Endothelial cell of umbilical vein (primary cell): ENCODE results near the gene PTCD3. TPM values are rescaled to one million over a fixed set of nuclear protein-coding genes. Genes with fewer than 3 reads are reported as not detected.
A peak's percentile ranks its signal among the peaks of the same experiment; 100 is the strongest.

Source experiments
- BruUV-seq: library from RNA; stranded (reverse); fragments of 400-500 nt; replicated peaks from 2 replicates; lab custom pipeline; 2021; lab: Mats Ljungman, UMichigan
- CTCF ChIA-PET: fragments of 300-600, 350-600 bp; sonication (Branson Sonifier 250); formaldehyde crosslinking; loops from one replicate; lab custom pipeline; 2021; ENCODE audit warnings: antibody characterized with exemption, inconsistent platforms; lab: Charles Lee
- POLR2A ChIA-PET: fragments of 300-600, 350-600 bp; sonication (Branson Sonifier 250); formaldehyde crosslinking; loops from one replicate; lab custom pipeline; 2021; ENCODE audit warnings: antibody characterized with exemption, inconsistent platforms; lab: Charles Lee
- DNase-seq: peaks from one replicate; pipeline ENCODE4 v3.0.0-alpha.2; 2011; ENCODE audit warnings: low read depth, low spot score
- FAIRE-seq: peaks from 2 replicates; lab custom pipeline; 2011; peaks lifted over from hg19 to GRCh38; lab: Jason Lieb, UNC
- H2AFZ ChIP-seq: 2 replicates; pipeline ENCODE4 v1.6.0; 2012; ENCODE audit warnings: low read depth, low read length, control low read depth, inconsistent platforms
- H3K27ac ChIP-seq: 2 replicates; pipeline ENCODE4 v1.5.1; 2011; ENCODE audit warnings: low read depth, mild to moderate bottlenecking, control low read depth, low read length, moderate library complexity; ENCODE audit not compliant: insufficient read depth
- H3K27me3 ChIP-seq, 2 experiments: 2 replicates each; pipeline versions ENCODE4 v1.6.0 to v1.6.1; 2011; ENCODE audit warnings: low read length in 2 of 2, mixed read lengths in 1 of 2; ENCODE audit not compliant: control insufficient read depth in 2 of 2, insufficient read depth in 2 of 2
- H3K36me3 ChIP-seq, 2 experiments: 2 replicates in 1 of 2; 3 replicates in 1 of 2; pipeline ENCODE4 v1.5.1; 2011; ENCODE audit warnings: low read length in 2 of 2, mild to moderate bottlenecking in 1 of 2, moderate library complexity in 1 of 2; ENCODE audit not compliant: control insufficient read depth in 2 of 2, insufficient read depth in 2 of 2; ENCODE audit errors: extremely low read depth in 1 of 2
- H3K4me1 ChIP-seq: 3 replicates; pipeline ENCODE4 v1.5.1; 2011; ENCODE audit warnings: mild to moderate bottlenecking, low read length; ENCODE audit not compliant: control insufficient read depth, insufficient read depth; ENCODE audit errors: extremely low read depth
- H3K4me2 ChIP-seq: 2 replicates; pipeline ENCODE4 v1.6.1; 2011; ENCODE audit warnings: low read length, control low read depth, mixed read lengths; ENCODE audit not compliant: insufficient read depth
- H3K4me3 ChIP-seq, 3 experiments: fragments of 200-600 bp in 1 of 3; sonication (generic), shearing (Covaris generic) in 1 of 3; replicated peaks in 1 of 3; 2 replicates each; pipeline ENCODE4 v1.5.1; 2011 to 2016; ENCODE audit warnings: control low read depth in 3 of 3, low read length in 3 of 3, mild to moderate bottlenecking in 2 of 3, inconsistent platforms in 1 of 3, low read depth in 1 of 3, moderate library complexity in 1 of 3; ENCODE audit not compliant: insufficient read depth in 1 of 3
- H3K79me2 ChIP-seq: 2 replicates; pipeline ENCODE4 v1.6.0; 2012; ENCODE audit warnings: low read length, inconsistent platforms; ENCODE audit not compliant: control insufficient read depth, insufficient read depth
- H3K9ac ChIP-seq: replicated peaks from 2 replicates; pipeline ENCODE3; 2011; ENCODE audit warnings: low read length, control low read depth; ENCODE audit not compliant: insufficient read depth; ENCODE audit errors: extremely low read depth
- H3K9me1 ChIP-seq: replicated peaks from 3 replicates; pipeline ENCODE4 v1.6.0; 2011; ENCODE audit warnings: mild to moderate bottlenecking, low read length; ENCODE audit not compliant: control insufficient read depth, insufficient read depth; ENCODE audit errors: extremely low read depth
- H3K9me3 ChIP-seq: replicated peaks from 2 replicates; pipeline ENCODE4 v1.5.1; 2012; ENCODE audit warnings: low read length, inconsistent platforms; ENCODE audit not compliant: control insufficient read depth, insufficient read depth
- H4K20me1 ChIP-seq: replicated peaks from 2 replicates; pipeline ENCODE3; 2011; ENCODE audit warnings: mild to moderate bottlenecking, low read length; ENCODE audit not compliant: control insufficient read depth, insufficient read depth; ENCODE audit errors: extremely low read depth
- EZH2 ChIP-seq: IDR thresholded peaks from 2 replicates; pipeline ENCODE4 v1.6.1; 2012; ENCODE audit warnings: borderline replicate concordance, low read depth, mild to moderate bottlenecking, moderate library complexity, low read length, inconsistent platforms; ENCODE audit not compliant: severe bottlenecking
- FOS ChIP-seq: IDR thresholded peaks from 2 replicates; pipeline ENCODE4 v1.6.1; 2011; ENCODE audit warnings: mild to moderate bottlenecking, low read length, moderate library complexity, borderline replicate concordance; ENCODE audit not compliant: insufficient read depth
- JUN ChIP-seq: IDR thresholded peaks from 2 replicates; pipeline ENCODE4 v1.6.1; 2011; ENCODE audit warnings: borderline replicate concordance, low read depth; ENCODE audit not compliant: insufficient read length, insufficient read depth
- MYC ChIP-seq: IDR thresholded peaks from one replicate; pipeline ENCODE4 v1.6.1; 2011; ENCODE audit warnings: mild to moderate bottlenecking, low read depth, low read length
- dilution Hi-C: fragments of 300-500 bp; cut with MboI; formaldehyde crosslinking; loops from one replicate; pipeline ENCODE4 v1.15.0; 2019; ENCODE audit warnings: low sequenced_read_pairs; ENCODE audit not compliant: extremely low pct_ligation_motif_present
- intact Hi-C: fragments of 100-400 bp; cut with micrococcal nuclease; formaldehyde crosslinking; loops from one replicate; pipeline ENCODE4 v1.10.0; 2022
- polyA plus RNA-seq, 4 experiments: library from polyadenylated mRNA; depleted of rRNA in 3 of 4; stranded (reverse) in 3 of 4; unstranded in 1 of 4; fragments of >200 nt; gene quantifications; 2 replicates each; pipeline versions ENCODE4 v1.2.1 to v1.2.3, GENCODE V29; 2011 to 2012; ENCODE audit warnings: missing spikeins in 1 of 4
- total RNA-seq: library from RNA; stranded (reverse); gene quantifications from 2 replicates; pipeline ENCODE4 v1.2.3, GENCODE V29; 2021
- TF ChIP-seq, protein P1 (sequence below), 2 donors: IDR thresholded peaks; 1 replicate in 1 of 2; 2 replicates in 1 of 2; pipeline ENCODE4 v1.5.1; 2011; ENCODE audit warnings: low read length in 2 of 2, mild to moderate bottlenecking in 2 of 2, moderate library complexity in 2 of 2, control low read depth in 1 of 2, inconsistent platforms in 1 of 2, low read depth in 1 of 2; ENCODE audit not compliant: insufficient read depth in 1 of 2; ENCODE audit errors: extremely low read depth in 1 of 2

The PTCD3 gene
- total and polyA plus RNA-seq, 2 donors (not counting 3 experiments of a cell fraction or from before 2014, with no cell fraction given): 30.4 to 96.0 TPM

DNA sequence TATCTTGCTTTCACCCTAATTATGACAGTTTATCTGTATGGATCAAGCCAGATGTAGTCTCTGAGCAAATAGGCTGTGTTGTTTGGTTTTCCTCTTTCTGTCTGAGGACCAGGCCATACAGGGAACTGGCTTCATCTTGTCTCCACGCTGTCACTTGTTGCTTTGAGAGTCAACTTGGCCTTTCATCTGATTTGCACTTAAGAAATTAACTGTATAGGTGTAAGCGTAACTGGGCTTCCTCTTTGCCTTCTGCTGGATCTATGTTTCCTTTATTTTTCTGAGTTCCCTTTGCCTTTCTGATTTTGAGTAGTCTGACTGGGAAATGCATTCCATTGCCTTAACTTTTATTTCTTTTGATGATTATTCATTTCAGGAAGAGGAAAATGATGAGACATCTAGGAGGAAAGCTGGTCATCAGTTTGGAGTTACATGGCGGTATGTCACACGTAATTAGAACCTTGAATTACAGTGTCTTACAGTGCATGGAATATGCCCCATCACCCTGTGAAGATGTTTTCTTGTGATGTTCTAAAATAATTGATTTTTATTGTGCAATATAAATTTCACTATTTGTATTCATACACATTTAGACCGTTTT, 17.4 kb downstream of the PTCD3 start:
- Histone ChIP-seq H3K27ac (no peak overlapping the region), H4K20me1 (no peaks in the 10 kb centered on the region), H3K4me3 (no peak overlapping the region), H3K79me2 (no peaks in the 10 kb centered on the region), H3K9me3 (no peaks in the 10 kb centered on the region), H3K4me1 (peaks cover 3% of the 10 kb centered on the region), H3K4me2 (no peak overlapping the region), H3K36me3 (peaks cover 37 to 56% of the 10 kb centered on the region in 2 experiments), H3K9ac (no peak overlapping the region), H2AFZ (no peak overlapping the region), H3K9me1 (no peaks in the 10 kb centered on the region), H3K27me3 (no peaks in the 10 kb centered on the region)
- FAIRE-seq (no peak), DNase-seq (no peak)
- BruUV-seq: no TSS peak
- TF ChIP-seq JUN: no peak
- TF ChIP-seq MYC: no peak
- peak; percentile 31 for TF ChIP-seq FOS
- TF ChIP-seq EZH2: no peak
- TF ChIP-seq, protein P1, sequence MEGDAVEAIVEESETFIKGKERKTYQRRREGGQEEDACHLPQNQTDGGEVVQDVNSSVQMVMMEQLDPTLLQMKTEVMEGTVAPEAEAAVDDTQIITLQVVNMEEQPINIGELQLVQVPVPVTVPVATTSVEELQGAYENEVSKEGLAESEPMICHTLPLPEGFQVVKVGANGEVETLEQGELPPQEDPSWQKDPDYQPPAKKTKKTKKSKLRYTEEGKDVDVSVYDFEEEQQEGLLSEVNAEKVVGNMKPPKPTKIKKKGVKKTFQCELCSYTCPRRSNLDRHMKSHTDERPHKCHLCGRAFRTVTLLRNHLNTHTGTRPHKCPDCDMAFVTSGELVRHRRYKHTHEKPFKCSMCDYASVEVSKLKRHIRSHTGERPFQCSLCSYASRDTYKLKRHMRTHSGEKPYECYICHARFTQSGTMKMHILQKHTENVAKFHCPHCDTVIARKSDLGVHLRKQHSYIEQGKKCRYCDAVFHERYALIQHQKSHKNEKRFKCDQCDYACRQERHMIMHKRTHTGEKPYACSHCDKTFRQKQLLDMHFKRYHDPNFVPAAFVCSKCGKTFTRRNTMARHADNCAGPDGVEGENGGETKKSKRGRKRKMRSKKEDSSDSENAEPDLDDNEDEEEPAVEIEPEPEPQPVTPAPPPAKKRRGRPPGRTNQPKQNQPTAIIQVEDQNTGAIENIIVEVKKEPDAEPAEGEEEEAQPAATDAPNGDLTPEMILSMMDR (IDR thresholded peaks at IDR 0.05; ENCODE audit: extremely low read depth in 1 of 2, insufficient read depth in 1 of 2, low read depth in 1 of 2, low read length in 2 of 2): no peak
- dilution Hi-C loops (no loop called here), intact Hi-C loops (loop anchor here (10.0 kb wide), 1 partner anchor 479 kb away; no protein-coding TSS in a partner anchor)
- ChIA-PET POLR2A (no interaction called here), CTCF (no interaction called here)
